Choroid plexus epithelial cell (primary cell): ENCODE measurements around the gene NKAIN2.

Experiments
- DNase-seq: peaks from one replicate; pipeline ENCODE4 v3.0.0-alpha.2; 2010; ENCODE audit warnings: low read depth
- H3K4me3 ChIP-seq: 2 replicates; pipeline ENCODE4 v1.5.1; 2011; ENCODE audit warnings: low read depth, mild to moderate bottlenecking, control low read depth, low read length, moderate library complexity
- CTCF ChIP-seq: conservative IDR thresholded peaks from 2 replicates; pipeline ENCODE4 v1.5.1; 2011; ENCODE audit warnings: low read depth, mild to moderate bottlenecking, control low read depth, inconsistent platforms, low read length, moderate library complexity

The NKAIN2 gene

GRCh38 chr6:123940551-123940950, 136.9 kb downstream of the NKAIN2 start:
- TF ChIP-seq CTCF, result no peak

GRCh38 chr6:123941855-123942254, 138.2 kb downstream of the NKAIN2 start:
- no peak for TF ChIP-seq CTCF
- no peak for DNase-seq
- no peak overlapping the region for H3K4me3 ChIP-seq

More at GRCh38 chr6:123940551-123940950, 136.9 kb downstream of the NKAIN2 start:
- no peak overlapping the region for H3K4me3 ChIP-seq
- DNase-seq, result peak; percentile 26

- TF ChIP-seq CTCF, result no peak
- no peak for DNase-seq
Observed at GRCh38 chr6:123945386-123945785, 141.7 kb downstream of the NKAIN2 start.

GRCh38 chr6:123953920-123954319, 150.3 kb downstream of the NKAIN2 start:
- no peak for TF ChIP-seq CTCF

More at GRCh38 chr6:123945386-123945785, 141.7 kb downstream of the NKAIN2 start:
- no peak overlapping the region for H3K4me3 ChIP-seq

GRCh38 chr6:123956492-123957139, 153.0 kb downstream of the NKAIN2 start:
- no peak for TF ChIP-seq CTCF
- no peak overlapping the region for H3K4me3 ChIP-seq
- DNase-seq, result no peak

More at GRCh38 chr6:123953920-123954319, 150.3 kb downstream of the NKAIN2 start:
- no peak for DNase-seq
- H3K4me3 ChIP-seq, result no peak overlapping the region

- H3K4me3 ChIP-seq, result no peak overlapping the region
- DNase-seq, result no peak
- no peak for TF ChIP-seq CTCF
Observed at GRCh38 chr6:123962508-123962907, 158.8 kb downstream of the NKAIN2 start.

- H3K4me3 ChIP-seq, result no peak overlapping the region
- peak; percentile 11 for DNase-seq
- peak; percentile 28 for TF ChIP-seq CTCF
Observed at GRCh38 chr6:123965894-123966293, 162.2 kb downstream of the NKAIN2 start.
